Astrocyte of the cerebellum (primary cell): Measurements from ENCODE around the gene HJV.

ENCODE experiments used
- DNase-seq: peaks from one replicate; pipeline ENCODE4 v3.0.0-alpha.2; 2011; ENCODE audit warnings: low read depth
- H3K4me3 ChIP-seq: 2 replicates; pipeline ENCODE4 v1.5.1; 2011; ENCODE audit warnings: mild to moderate bottlenecking, low read depth, low read length, moderate library complexity
- CTCF ChIP-seq: IDR thresholded peaks from 2 replicates; pipeline ENCODE4 v1.5.1; 2012; ENCODE audit warnings: low read length, low read depth, moderate library complexity, mild to moderate bottlenecking; ENCODE audit errors: missing control alignments
- in situ Hi-C: cut with HindIII; loops from 2 replicates; pipeline ENCODE4 v1.10.0; 2017; ENCODE audit warnings: low sequenced_read_pairs

Gene HJV

GRCh38 chr1:145985129-145985501 is 36.4 kb downstream of the HJV start:
- no peak for TF ChIP-seq CTCF
- in situ Hi-C loops, result no loop called here
- DNase-seq, result no peak
- no peak overlapping the region for H3K4me3 ChIP-seq

GRCh38 chr1:145983960-145984830 is 37.3 kb downstream of the HJV start:
- in situ Hi-C loops, result no loop called here
- no peak for TF ChIP-seq CTCF
- no peak overlapping the region for H3K4me3 ChIP-seq
- no peak for DNase-seq

- DNase-seq, result no peak
- in situ Hi-C loops, result no loop called here
- H3K4me3 ChIP-seq, result no peak overlapping the region
- TF ChIP-seq CTCF, result no peak
Measured at GRCh38 chr1:145983206-145983675, 38.3 kb downstream of the HJV start.

GRCh38 chr1:145982010-145982723 is 39.4 kb downstream of the HJV start:
- DNase-seq, result no peak
- in situ Hi-C loops, result no loop called here
- H3K4me3 ChIP-seq, result no peak overlapping the region
- no peak for TF ChIP-seq CTCF

- no peak overlapping the region for H3K4me3 ChIP-seq
- no peak for TF ChIP-seq CTCF
- in situ Hi-C loops, result no loop called here
- DNase-seq, result no peak
Measured at GRCh38 chr1:145980457-145980994, 41.0 kb downstream of the HJV start.

- in situ Hi-C loops, result no loop called here
- no peak for DNase-seq
- TF ChIP-seq CTCF, result no peak
- H3K4me3 ChIP-seq, result no peak overlapping the region
Measured at GRCh38 chr1:145979746-145980456, 41.6 kb downstream of the HJV start.
